Upper lobe of left lung (tissue), 4 donors: ENCODE measurements around the gene PARD6A.

Experiments used
- CTCF ChIP-seq, 6 experiments: fragments of 450-650 bp in 4 of 6; fragments of 200-600 bp in 2 of 6; sonication (generic) in 2 of 6; IDR thresholded peaks; one replicate each; pipeline ENCODE4 v1.5.1; 2016 to 2019; ENCODE audit warnings: antibody characterized with exemption in 6 of 6
- POLR2A ChIP-seq, 4 donors: fragments of 450-650 bp; IDR thresholded peaks; one replicate each; pipeline ENCODE4 v1.5.1; 2016 to 2017; ENCODE audit warnings: antibody characterized with exemption in 4 of 4, mild to moderate bottlenecking in 2 of 4
- POLR2AphosphoS5 ChIP-seq, 2 donors: sonication (generic); formaldehyde crosslinking; IDR thresholded peaks; one replicate each; pipeline ENCODE4 v1.5.1; 2017; ENCODE audit warnings: antibody characterized with exemption in 2 of 2

- TF ChIP-seq CTCF (IDR thresholded peaks at IDR 0.05) (no peak), POLR2AphosphoS5 (IDR thresholded peaks at IDR 0.05) (no peak), POLR2A (IDR thresholded peaks at IDR 0.05) (no peak)
Observed at GRCh38 chr16:67657751-67658518, 2.8 kb upstream of the PARD6A start.
